Transverse colon (tissue), 4 donors: Measurements from ENCODE around the gene GM2A.

Experiments used
- CTCF ChIP-seq, 5 experiments: fragments of 200-600 bp in 3 of 5; fragments of 450-650 bp in 2 of 5; sonication (generic) in 3 of 5; IDR thresholded peaks; 1 replicate in 2 of 5; 2 replicates in 3 of 5; pipeline ENCODE4 v1.5.1; 2016 to 2017; ENCODE audit warnings: antibody characterized with exemption in 5 of 5, inconsistent platforms in 3 of 5, mild to moderate bottlenecking in 2 of 5, moderate library complexity in 1 of 5
- POLR2A ChIP-seq: fragments of 450-650 bp; IDR thresholded peaks from one replicate; pipeline ENCODE4 v1.6.1; 2016; ENCODE audit warnings: antibody characterized with exemption, mild to moderate bottlenecking, moderate library complexity
- POLR2AphosphoS5 ChIP-seq, 3 donors: sonication (generic); formaldehyde crosslinking; IDR thresholded peaks; one replicate each; pipeline ENCODE4 v1.6.1; 2016; ENCODE audit warnings: antibody characterized with exemption in 3 of 3

GRCh38 chr5:151270599-151270998 is 17.6 kb downstream of the GM2A start:
- no peak for TF ChIP-seq CTCF (IDR thresholded peaks at IDR 0.05)
- TF ChIP-seq POLR2AphosphoS5 (IDR thresholded peaks at IDR 0.05) = no peak
- no peak for TF ChIP-seq POLR2A
